SK-N-SH (cell line): Measurements from ENCODE around the gene GDPD3. TPM values are rescaled to one million over a fixed set of nuclear protein-coding genes. Genes with fewer than 3 reads are reported as not detected.

ENCODE experiments used
- CTCF ChIA-PET: fragments of 300-600, 350-600 bp; formaldehyde crosslinking; extraction: SDS; loops from one replicate; lab custom pipeline; 2021; lab: Yijun Ruan, JAX
- POLR2A ChIA-PET: fragments of 350-600 bp; sonication (Branson Sonifier 250); formaldehyde crosslinking; extraction: SDS; loops from one replicate; lab custom pipeline; 2020; ENCODE audit warnings: antibody characterized with exemption, inconsistent platforms; lab: Yijun Ruan, JAX
- DNase-seq: peaks from one replicate; pipeline ENCODE4 v3.0.0; 2012
- H2AFZ ChIP-seq: fragments of 200-600 bp; sonication (generic); 2 replicates; pipeline ENCODE4 v1.8.1; 2016; ENCODE audit warnings: antibody characterized with exemption, mild to moderate bottlenecking, low read depth
- H3F3A ChIP-seq: fragments of 200-600 bp; sonication (generic); replicated peaks from 2 replicates; pipeline ENCODE3; 2016; ENCODE audit warnings: antibody characterized with exemption, mild to moderate bottlenecking; ENCODE audit not compliant: insufficient read depth
- H3K27ac ChIP-seq, 2 experiments: fragments of 200-500 bp in 1 of 2; fragments of 200-600 bp in 1 of 2; sonication (Bioruptor generic) in 1 of 2; sonication (generic), shearing (Covaris generic) in 1 of 2; 2 replicates each; pipeline versions ENCODE4 v1.5.1 to v1.6.1; 2014 to 2016; ENCODE audit warnings: low read depth in 2 of 2, inconsistent platforms in 1 of 2, low read length in 1 of 2, mild to moderate bottlenecking in 1 of 2, mixed read lengths in 1 of 2
- H3K27me3 ChIP-seq: fragments of 200-600 bp; sonication (generic), shearing (Covaris generic); 2 replicates; pipeline ENCODE4 v1.6.1; 2016; ENCODE audit warnings: mixed run types; ENCODE audit not compliant: insufficient read depth
- H3K36me3 ChIP-seq, 2 experiments: fragments of 200-500 bp in 1 of 2; fragments of 200-600 bp in 1 of 2; sonication (Bioruptor generic) in 1 of 2; sonication (generic) in 1 of 2; replicated peaks in 1 of 2; 2 replicates each; pipeline versions ENCODE3 to v1.5.1; 2014 to 2016; ENCODE audit warnings: low read length in 1 of 2, mild to moderate bottlenecking in 1 of 2; ENCODE audit not compliant: insufficient read depth in 2 of 2, control insufficient read depth in 1 of 2
- H3K4me1 ChIP-seq, 2 experiments: fragments of 200-500 bp in 1 of 2; fragments of 200-600 bp in 1 of 2; sonication (Bioruptor generic) in 1 of 2; sonication (generic), shearing (Covaris generic) in 1 of 2; 2 replicates each; pipeline versions ENCODE4 v1.5.1 to v1.6.1; 2014 to 2016; ENCODE audit warnings: low read depth in 1 of 2, low read length in 1 of 2, mixed run types in 1 of 2; ENCODE audit not compliant: insufficient read depth in 2 of 2, control insufficient read depth in 1 of 2
- H3K4me2 ChIP-seq: fragments of 200-600 bp; sonication (generic), shearing (Covaris generic); 2 replicates; pipeline ENCODE4 v1.6.1; 2017; ENCODE audit warnings: mixed run types
- H3K4me3 ChIP-seq, 2 experiments: fragments of 200-500 bp in 1 of 2; fragments of 200-600 bp in 1 of 2; sonication (Bioruptor generic) in 1 of 2; sonication (generic), shearing (Covaris generic) in 1 of 2; 2 replicates each; pipeline versions ENCODE4 v1.5.1 to v1.8.1; 2014 to 2016; ENCODE audit warnings: low read depth in 2 of 2, inconsistent platforms in 1 of 2, low read length in 1 of 2, mild to moderate bottlenecking in 1 of 2, mixed read lengths in 1 of 2, moderate library complexity in 1 of 2
- H3K79me2 ChIP-seq: fragments of 200-600 bp; sonication (generic); 2 replicates; pipeline ENCODE4 v1.8.1; 2017; ENCODE audit warnings: mild to moderate bottlenecking; ENCODE audit not compliant: insufficient read depth
- H3K9ac ChIP-seq: fragments of 200-600 bp; sonication (generic); 2 replicates; pipeline ENCODE4 v1.6.1; 2017; ENCODE audit warnings: mixed run types
- H3K9me2 ChIP-seq: fragments of 200-600 bp; sonication (generic); 2 replicates; pipeline ENCODE4 v1.6.1; 2017; ENCODE audit warnings: mixed run types
- H3K9me3 ChIP-seq: fragments of 200-600 bp; sonication (generic); 2 replicates; pipeline ENCODE4 v1.6.1; 2017; ENCODE audit warnings: mixed run types, mild to moderate bottlenecking, moderate library complexity
- H4K20me1 ChIP-seq: fragments of 200-600 bp; sonication (generic); 2 replicates; pipeline ENCODE4 v1.6.1; 2017; ENCODE audit warnings: mild to moderate bottlenecking, mixed run types; ENCODE audit not compliant: insufficient read depth
- ELF1 ChIP-seq: IDR thresholded peaks from 2 replicates; pipeline ENCODE4 v1.4.0; 2012
- EZH2phosphoT487 ChIP-seq: fragments of 200-600 bp; sonication (generic); IDR thresholded peaks from 2 replicates; pipeline ENCODE4 v1.6.1; 2017; ENCODE audit warnings: low read depth, mixed run types, mild to moderate bottlenecking, antibody characterized with exemption, moderate library complexity, borderline replicate concordance
- FOSL2 ChIP-seq: IDR thresholded peaks from 2 replicates; pipeline ENCODE4 v1.4.0; 2012; ENCODE audit warnings: low read depth, mild to moderate bottlenecking, moderate library complexity, borderline replicate concordance
- FOXJ3 ChIP-seq: sonication (generic); formaldehyde crosslinking; IDR thresholded peaks from 2 replicates; pipeline ENCODE4 v1.5.1; 2020; ENCODE audit warnings: mild to moderate bottlenecking, missing genetic modification reagents
- GABPA ChIP-seq: IDR thresholded peaks from 2 replicates; pipeline ENCODE4 v1.4.0; 2012; ENCODE audit warnings: low read depth, mild to moderate bottlenecking
- MEF2A ChIP-seq: IDR thresholded peaks from 2 replicates; pipeline ENCODE4 v1.4.0; 2012; ENCODE audit warnings: low read depth, borderline replicate concordance
- MXI1 ChIP-seq: IDR thresholded peaks from 2 replicates; pipeline ENCODE4 v1.6.1; 2012; ENCODE audit warnings: mild to moderate bottlenecking, low read depth, low read length, improper control_type of control experiment
- NRF1 ChIP-seq: IDR thresholded peaks from 2 replicates; pipeline ENCODE4 v1.6.1; 2012; ENCODE audit warnings: low read depth, mild to moderate bottlenecking, low read length
- POLR2AphosphoS5 ChIP-seq: IDR thresholded peaks from 2 replicates; pipeline ENCODE4 v1.6.1; 2012; ENCODE audit warnings: low read depth, low read length
- RAD21 ChIP-seq: IDR thresholded peaks from 2 replicates; pipeline ENCODE4 v1.6.1; 2012; ENCODE audit warnings: mild to moderate bottlenecking, low read length
- RXRA ChIP-seq: IDR thresholded peaks from 2 replicates; pipeline ENCODE4 v1.4.0; 2012; ENCODE audit warnings: low read depth, mild to moderate bottlenecking, borderline replicate concordance
- SIN3A ChIP-seq: IDR thresholded peaks from 2 replicates; pipeline ENCODE4 v1.6.1; 2012; ENCODE audit warnings: low read depth, mild to moderate bottlenecking, low read length, moderate library complexity, borderline replicate concordance
- TCF12 ChIP-seq: IDR thresholded peaks from 2 replicates; pipeline ENCODE4 v1.4.0; 2012
- TEAD4 ChIP-seq: IDR thresholded peaks from 2 replicates; pipeline ENCODE4 v1.4.0; 2012; ENCODE audit warnings: mild to moderate bottlenecking, borderline replicate concordance; ENCODE audit not compliant: insufficient read depth
- USF2 ChIP-seq: fragments of 150-350 bp; IDR thresholded peaks from 2 replicates; pipeline ENCODE4 v1.6.1; 2017; ENCODE audit warnings: antibody characterized with exemption, low read length, low read depth, borderline replicate concordance
- YY1 ChIP-seq: IDR thresholded peaks from 2 replicates; pipeline ENCODE4 v1.4.0; 2012; ENCODE audit warnings: low read depth, mild to moderate bottlenecking
- WGBS: methylation state at CpG from one replicate; pipeline ENCODE4 v1.1.6; 2017; ENCODE audit warnings: low lambda C conversion rate; 5-methylcytosine and 5-hydroxymethylcytosine counted together
- polyA plus RNA-seq, 3 experiments: library from polyadenylated mRNA; depleted of rRNA; stranded (reverse); fragments of >200 nt; gene quantifications; 2 replicates each; pipeline ENCODE4 v1.2.3, GENCODE V29; 2012
- TF ChIP-seq, protein P1 (sequence below): IDR thresholded peaks from 2 replicates; pipeline ENCODE4 v1.4.0; 2012; ENCODE audit warnings: low read depth, borderline replicate concordance
- TF ChIP-seq, protein P2 (sequence below): fragments of 150-350 bp; IDR thresholded peaks from 2 replicates; pipeline ENCODE4 v1.6.1; 2016; ENCODE audit warnings: mild to moderate bottlenecking, low read depth, low read length
- TF ChIP-seq, protein P3 (sequence below): IDR thresholded peaks from 2 replicates; pipeline ENCODE4 v1.6.1; 2012; ENCODE audit warnings: mild to moderate bottlenecking, low read depth, low read length, moderate library complexity

GDPD3 gene
- polyA plus RNA-seq, 1 of the 3 experiments (the other 2 are of a cell fraction): 2.3 TPM

GRCh38 chr16:30117768-30118167 is 4.4 kb upstream of the GDPD3 start (continued):
- TF ChIP-seq, protein P1, sequence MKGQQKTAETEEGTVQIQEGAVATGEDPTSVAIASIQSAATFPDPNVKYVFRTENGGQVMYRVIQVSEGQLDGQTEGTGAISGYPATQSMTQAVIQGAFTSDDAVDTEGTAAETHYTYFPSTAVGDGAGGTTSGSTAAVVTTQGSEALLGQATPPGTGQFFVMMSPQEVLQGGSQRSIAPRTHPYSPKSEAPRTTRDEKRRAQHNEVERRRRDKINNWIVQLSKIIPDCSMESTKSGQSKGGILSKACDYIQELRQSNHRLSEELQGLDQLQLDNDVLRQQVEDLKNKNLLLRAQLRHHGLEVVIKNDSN: no peak
- TF ChIP-seq ELF1 (no peak), FOSL2 (no peak), USF2 (no peak), POLR2AphosphoS5 (no peak), GABPA (no peak), SIN3A (no peak), RXRA (no peak), NRF1 (no peak)

- Histone ChIP-seq H3K9me2 (no peaks in the 10 kb centered on the region), H3K9me3 (no peaks in the 10 kb centered on the region), H3K36me3 (peaks cover 0 to 6% of the 10 kb centered on the region in 2 experiments), H3K9ac (no peak overlapping the region), H3F3A (peaks cover 2% of the 10 kb centered on the region), H4K20me1 (no peaks in the 10 kb centered on the region), H3K79me2 (no peaks in the 10 kb centered on the region), H2AFZ (no peak overlapping the region), H3K27ac (no peak overlapping the region), H3K4me3 (no peak overlapping the region), H3K4me1 (peaks cover 6% of the 10 kb centered on the region in 2 experiments; a peak in 1 of 4 replicates), H3K27me3 (no peaks in the 10 kb centered on the region), H3K4me2 (no peak overlapping the region)
- POLR2A ChIA-PET: no interaction called here
- CTCF ChIA-PET: interaction anchor here (1.1 to 1.6 kb wide), 2 partner anchors 14 to 24 kb away, joined by 3 to 7 read pairs; partner anchors contain the start of gene TBX6
- 92% methylated on average over 6 of the region's 16 CpGs for WGBS
- DNase-seq: no peak
- TF ChIP-seq MEF2A: no peak
- TF ChIP-seq YY1: no peak
- TF ChIP-seq TCF12: no peak
- no peak for TF ChIP-seq RAD21
- TF ChIP-seq ELF1: no peak
- TF ChIP-seq FOXJ3: no peak
- no peak for TF ChIP-seq NRF1
- TF ChIP-seq, protein P2, sequence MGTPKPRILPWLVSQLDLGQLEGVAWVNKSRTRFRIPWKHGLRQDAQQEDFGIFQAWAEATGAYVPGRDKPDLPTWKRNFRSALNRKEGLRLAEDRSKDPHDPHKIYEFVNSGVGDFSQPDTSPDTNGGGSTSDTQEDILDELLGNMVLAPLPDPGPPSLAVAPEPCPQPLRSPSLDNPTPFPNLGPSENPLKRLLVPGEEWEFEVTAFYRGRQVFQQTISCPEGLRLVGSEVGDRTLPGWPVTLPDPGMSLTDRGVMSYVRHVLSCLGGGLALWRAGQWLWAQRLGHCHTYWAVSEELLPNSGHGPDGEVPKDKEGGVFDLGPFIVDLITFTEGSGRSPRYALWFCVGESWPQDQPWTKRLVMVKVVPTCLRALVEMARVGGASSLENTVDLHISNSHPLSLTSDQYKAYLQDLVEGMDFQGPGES: no peak
- TF ChIP-seq TEAD4: no peak
- TF ChIP-seq POLR2AphosphoS5: no peak
- TF ChIP-seq MXI1: no peak
- TF ChIP-seq, protein P3, sequence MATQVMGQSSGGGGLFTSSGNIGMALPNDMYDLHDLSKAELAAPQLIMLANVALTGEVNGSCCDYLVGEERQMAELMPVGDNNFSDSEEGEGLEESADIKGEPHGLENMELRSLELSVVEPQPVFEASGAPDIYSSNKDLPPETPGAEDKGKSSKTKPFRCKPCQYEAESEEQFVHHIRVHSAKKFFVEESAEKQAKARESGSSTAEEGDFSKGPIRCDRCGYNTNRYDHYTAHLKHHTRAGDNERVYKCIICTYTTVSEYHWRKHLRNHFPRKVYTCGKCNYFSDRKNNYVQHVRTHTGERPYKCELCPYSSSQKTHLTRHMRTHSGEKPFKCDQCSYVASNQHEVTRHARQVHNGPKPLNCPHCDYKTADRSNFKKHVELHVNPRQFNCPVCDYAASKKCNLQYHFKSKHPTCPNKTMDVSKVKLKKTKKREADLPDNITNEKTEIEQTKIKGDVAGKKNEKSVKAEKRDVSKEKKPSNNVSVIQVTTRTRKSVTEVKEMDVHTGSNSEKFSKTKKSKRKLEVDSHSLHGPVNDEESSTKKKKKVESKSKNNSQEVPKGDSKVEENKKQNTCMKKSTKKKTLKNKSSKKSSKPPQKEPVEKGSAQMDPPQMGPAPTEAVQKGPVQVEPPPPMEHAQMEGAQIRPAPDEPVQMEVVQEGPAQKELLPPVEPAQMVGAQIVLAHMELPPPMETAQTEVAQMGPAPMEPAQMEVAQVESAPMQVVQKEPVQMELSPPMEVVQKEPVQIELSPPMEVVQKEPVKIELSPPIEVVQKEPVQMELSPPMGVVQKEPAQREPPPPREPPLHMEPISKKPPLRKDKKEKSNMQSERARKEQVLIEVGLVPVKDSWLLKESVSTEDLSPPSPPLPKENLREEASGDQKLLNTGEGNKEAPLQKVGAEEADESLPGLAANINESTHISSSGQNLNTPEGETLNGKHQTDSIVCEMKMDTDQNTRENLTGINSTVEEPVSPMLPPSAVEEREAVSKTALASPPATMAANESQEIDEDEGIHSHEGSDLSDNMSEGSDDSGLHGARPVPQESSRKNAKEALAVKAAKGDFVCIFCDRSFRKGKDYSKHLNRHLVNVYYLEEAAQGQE: no peak
- TF ChIP-seq EZH2phosphoT487: no peak
Measured at GRCh38 chr16:30116291-30117207, 3.2 kb upstream of the GDPD3 start.
